IMR-90 (cell line): ENCODE measurements around the gene NTRK2.

Experiments used
- BHLHE40 ChIP-seq: fragments of 150-350 bp; IDR thresholded peaks from 2 replicates; pipeline ENCODE4 v1.6.1; 2016; ENCODE audit warnings: mild to moderate bottlenecking, low read depth, low read length
- CHD1 ChIP-seq: IDR thresholded peaks from 2 replicates; pipeline ENCODE4 v1.6.1; 2012; ENCODE audit warnings: low read depth, low read length, improper control_type of control experiment
- ELK1 ChIP-seq: fragments of 150-350 bp; IDR thresholded peaks from 2 replicates; pipeline ENCODE4 v1.6.1; 2016; ENCODE audit warnings: low read depth, mild to moderate bottlenecking, low read length, moderate library complexity, borderline replicate concordance
- MAZ ChIP-seq: IDR thresholded peaks from 2 replicates; pipeline ENCODE4 v1.6.1; 2012; ENCODE audit warnings: low read depth, mild to moderate bottlenecking, low read length, improper control_type of control experiment, moderate library complexity, borderline replicate concordance
- NFE2L2 ChIP-seq: fragments of 150-350 bp; IDR thresholded peaks from 2 replicates; pipeline ENCODE4 v1.6.1; 2016; ENCODE audit warnings: low read depth, mild to moderate bottlenecking, low read length
- POLR2A ChIP-seq: IDR thresholded peaks from 2 replicates; pipeline ENCODE4 v1.6.1; 2012; ENCODE audit warnings: mild to moderate bottlenecking, low read depth, low read length
- RFX5 ChIP-seq: IDR thresholded peaks from 2 replicates; pipeline ENCODE4 v1.8.0; 2012; ENCODE audit warnings: low read depth, mild to moderate bottlenecking, low read length, moderate library complexity
- SMC3 ChIP-seq: fragments of 150-350 bp; IDR thresholded peaks from 2 replicates; pipeline ENCODE4 v1.6.1; 2016; ENCODE audit warnings: low read depth, mild to moderate bottlenecking, antibody characterized with exemption, low read length, moderate library complexity
- TF ChIP-seq, protein P1 (sequence below): conservative IDR thresholded peaks from 2 replicates; pipeline ENCODE4 v1.5.1; 2012; ENCODE audit warnings: mild to moderate bottlenecking, low read depth, low read length, improper control_type of control experiment

DNA sequence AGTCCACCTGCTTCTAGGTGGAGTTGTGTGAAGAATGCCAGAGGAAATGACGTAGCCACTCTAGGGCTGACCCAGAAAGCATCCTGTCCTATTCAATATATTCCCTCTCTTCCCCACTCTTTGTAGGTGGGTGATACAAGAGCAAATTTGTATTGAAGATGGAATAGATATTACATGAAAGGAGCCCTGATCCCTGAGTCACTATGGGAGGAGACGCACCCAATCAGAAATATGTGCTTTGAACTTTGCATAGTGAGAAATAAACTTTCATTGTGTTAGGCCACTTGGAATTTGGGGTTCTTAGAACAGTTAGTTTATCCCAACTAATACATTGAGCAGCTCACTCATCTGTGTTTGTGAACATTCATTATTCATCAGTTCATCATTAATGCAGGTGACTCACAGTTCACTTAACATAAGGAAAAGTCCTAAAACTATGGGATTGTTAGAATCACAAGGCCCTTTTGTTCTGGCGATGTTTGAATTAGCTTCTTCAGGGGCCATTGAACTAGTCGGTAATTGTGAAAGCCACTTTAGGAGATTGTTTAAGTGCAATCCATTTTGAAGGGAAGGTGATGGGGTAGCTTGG, 26.9 kb upstream of the NTRK2 start:
- TF ChIP-seq, protein P1, sequence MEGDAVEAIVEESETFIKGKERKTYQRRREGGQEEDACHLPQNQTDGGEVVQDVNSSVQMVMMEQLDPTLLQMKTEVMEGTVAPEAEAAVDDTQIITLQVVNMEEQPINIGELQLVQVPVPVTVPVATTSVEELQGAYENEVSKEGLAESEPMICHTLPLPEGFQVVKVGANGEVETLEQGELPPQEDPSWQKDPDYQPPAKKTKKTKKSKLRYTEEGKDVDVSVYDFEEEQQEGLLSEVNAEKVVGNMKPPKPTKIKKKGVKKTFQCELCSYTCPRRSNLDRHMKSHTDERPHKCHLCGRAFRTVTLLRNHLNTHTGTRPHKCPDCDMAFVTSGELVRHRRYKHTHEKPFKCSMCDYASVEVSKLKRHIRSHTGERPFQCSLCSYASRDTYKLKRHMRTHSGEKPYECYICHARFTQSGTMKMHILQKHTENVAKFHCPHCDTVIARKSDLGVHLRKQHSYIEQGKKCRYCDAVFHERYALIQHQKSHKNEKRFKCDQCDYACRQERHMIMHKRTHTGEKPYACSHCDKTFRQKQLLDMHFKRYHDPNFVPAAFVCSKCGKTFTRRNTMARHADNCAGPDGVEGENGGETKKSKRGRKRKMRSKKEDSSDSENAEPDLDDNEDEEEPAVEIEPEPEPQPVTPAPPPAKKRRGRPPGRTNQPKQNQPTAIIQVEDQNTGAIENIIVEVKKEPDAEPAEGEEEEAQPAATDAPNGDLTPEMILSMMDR: no peak
- TF ChIP-seq POLR2A: no peak
- no peak for TF ChIP-seq NFE2L2
- no peak for TF ChIP-seq CHD1
- no peak for TF ChIP-seq SMC3
- no peak for TF ChIP-seq ELK1
- TF ChIP-seq BHLHE40: no peak
- TF ChIP-seq MAZ: no peak
- no peak for TF ChIP-seq RFX5
